Activated CD4-positive, alpha-beta T cell treated with anti-CD3 and anti-CD28 coated beads for 36 hours (primary cell): ENCODE results near the gene GNAS-AS1. TPM values are rescaled to one million over a fixed set of nuclear protein-coding genes. Genes with fewer than 3 reads are reported as not detected.
A peak's percentile ranks its signal among the peaks of the same experiment; 100 is the strongest.

ENCODE experiments used
- ATAC-seq: fragments of 200-7000 bp; cut with Tn5 transposase; one replicate; pipeline ENCODE4 v1.10.0; 2021; ENCODE audit warnings: mild to moderate bottlenecking, moderate library complexity
- CTCF ChIA-PET: fragments of 350-600 bp; sonication (Branson Sonifier 250); formaldehyde crosslinking; loops from one replicate; lab custom pipeline; 2021; ENCODE audit warnings: antibody characterized with exemption; lab: Charles Lee
- POLR2A ChIA-PET: fragments of 350-600 bp; sonication (Branson Sonifier 250); formaldehyde crosslinking; loops from one replicate; lab custom pipeline; 2021; ENCODE audit warnings: antibody characterized with exemption, inconsistent platforms; lab: Charles Lee
- DNase-seq: peaks from one replicate; pipeline ENCODE4 v3.0.0-alpha.2; 2020
- H3K27ac Mint-ChIP-seq: one replicate; pipeline ENCODE4 v1.8.0; 2021; ENCODE audit warnings: mixed read lengths
- H3K27me3 Mint-ChIP-seq: one replicate; pipeline ENCODE4 v1.8.0; 2021; ENCODE audit warnings: mixed read lengths
- H3K36me3 Mint-ChIP-seq: one replicate; pipeline ENCODE4 v1.8.0; 2021; ENCODE audit warnings: low read depth, mixed read lengths
- H3K4me1 Mint-ChIP-seq: one replicate; pipeline ENCODE4 v1.8.0; 2021; ENCODE audit warnings: mixed read lengths
- H3K4me3 Mint-ChIP-seq: one replicate; pipeline ENCODE4 v1.8.0; 2021; ENCODE audit warnings: mild to moderate bottlenecking, moderate library complexity, mixed read lengths
- H3K9me3 Mint-ChIP-seq: one replicate; pipeline ENCODE4 v1.8.0; 2021; ENCODE audit warnings: low read depth, mixed read lengths
- intact Hi-C, 2 experiments: fragments of 100-400 bp; cut with DNase I in 1 of 2; cut with micrococcal nuclease in 1 of 2; formaldehyde crosslinking; loops; one replicate each; pipeline versions ENCODE4 v1.14.2 to v1.15.1; 2022 to 2024; cut with DNase I, micrococcal nuclease
- total RNA-seq, 2 experiments: library from RNA; stranded (reverse); gene quantifications; one replicate each; pipeline ENCODE4 v1.2.3, GENCODE V29; 2021

The GNAS-AS1 gene
- total RNA-seq, 2 experiments from 2014 or later: 1.1 to 1.9 TPM

DNA sequence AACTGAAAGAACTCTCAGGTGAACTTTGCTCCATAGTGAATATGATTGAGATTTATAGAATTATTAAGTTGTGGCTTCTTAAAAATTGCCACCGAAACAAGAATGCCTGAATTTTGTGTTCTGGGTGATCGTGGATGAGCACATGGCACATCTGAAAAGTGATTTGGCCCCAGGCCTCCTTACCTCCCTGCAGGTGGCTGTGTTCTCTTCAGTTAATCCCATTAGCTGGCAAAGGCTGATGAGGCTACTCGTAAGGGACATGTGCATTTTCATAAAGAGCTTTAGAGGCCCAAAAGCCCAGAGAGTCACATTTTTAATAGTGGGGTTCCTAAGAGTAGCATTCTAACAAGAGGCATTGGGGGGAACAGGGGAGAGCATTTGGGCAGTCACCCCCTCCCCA lies 24.4 kb upstream of the GNAS-AS1 start:
- Mint-ChIP-seq H3K27ac (no peak overlapping the region), H3K36me3 (no peaks in the 10 kb centered on the region), H3K9me3 (no peaks in the 10 kb centered on the region), H3K27me3 (no peaks in the 10 kb centered on the region), H3K4me3 (no peak overlapping the region), H3K4me1 (peaks cover 31% of the 10 kb centered on the region)
- DNase-seq (no peak), ATAC-seq (no peak)
- CTCF ChIA-PET: interaction anchor here (0.6 to 1.1 kb wide), 3 partner anchors 85 to 334 kb away, joined by 3 read pairs; no protein-coding TSS in a partner anchor
- intact Hi-C loops: no loop called here
- POLR2A ChIA-PET: interaction anchor here (0.6 kb wide), 1 partner anchor 380 kb away, joined by 3 read pairs; no protein-coding TSS in a partner anchor

DNA sequence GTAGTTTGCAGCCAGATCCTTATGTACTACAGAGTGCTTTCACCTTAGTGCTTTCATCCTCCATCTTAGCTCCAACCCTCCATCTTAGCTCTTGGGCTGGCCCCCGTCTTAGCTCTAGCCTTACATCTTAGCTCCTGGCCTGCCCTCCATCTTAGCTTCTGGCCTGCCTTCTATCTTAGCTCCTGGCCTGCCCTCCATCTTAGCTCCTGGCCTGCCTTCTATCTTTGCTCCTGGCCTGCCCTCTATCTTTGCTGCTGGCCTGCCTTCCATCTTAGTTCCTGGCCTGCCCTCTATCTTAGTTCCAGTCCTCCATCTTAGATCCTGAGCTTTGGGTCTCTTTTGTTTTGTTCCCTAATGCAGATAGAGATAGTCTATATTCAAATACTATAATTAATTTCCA lies 23.8 kb upstream of the GNAS-AS1 start:
- ChIA-PET CTCF (interaction anchor here (0.6 to 1.1 kb wide), 3 partner anchors 85 to 334 kb away, joined by 3 read pairs; no protein-coding TSS in a partner anchor), POLR2A (interaction anchor here (0.6 to 1.0 kb wide), 3 partner anchors 108 to 381 kb away, joined by 3 to 4 read pairs (median 4); no protein-coding TSS in a partner anchor)
- H3K4me1 Mint-ChIP-seq: peaks cover 33% of the 10 kb centered on the region
- intact Hi-C loops: loop anchor here (5.0 kb wide), 3 partner anchors 203 to 528 kb away; no protein-coding TSS in a partner anchor
- ATAC-seq (peak; percentile 16), DNase-seq (no peak)
- H3K9me3 Mint-ChIP-seq: no peaks in the 10 kb centered on the region
- H3K27ac Mint-ChIP-seq: no peak overlapping the region
- no peak overlapping the region for H3K4me3 Mint-ChIP-seq
- no peaks in the 10 kb centered on the region for H3K27me3 Mint-ChIP-seq
- H3K36me3 Mint-ChIP-seq: no peaks in the 10 kb centered on the region

DNA sequence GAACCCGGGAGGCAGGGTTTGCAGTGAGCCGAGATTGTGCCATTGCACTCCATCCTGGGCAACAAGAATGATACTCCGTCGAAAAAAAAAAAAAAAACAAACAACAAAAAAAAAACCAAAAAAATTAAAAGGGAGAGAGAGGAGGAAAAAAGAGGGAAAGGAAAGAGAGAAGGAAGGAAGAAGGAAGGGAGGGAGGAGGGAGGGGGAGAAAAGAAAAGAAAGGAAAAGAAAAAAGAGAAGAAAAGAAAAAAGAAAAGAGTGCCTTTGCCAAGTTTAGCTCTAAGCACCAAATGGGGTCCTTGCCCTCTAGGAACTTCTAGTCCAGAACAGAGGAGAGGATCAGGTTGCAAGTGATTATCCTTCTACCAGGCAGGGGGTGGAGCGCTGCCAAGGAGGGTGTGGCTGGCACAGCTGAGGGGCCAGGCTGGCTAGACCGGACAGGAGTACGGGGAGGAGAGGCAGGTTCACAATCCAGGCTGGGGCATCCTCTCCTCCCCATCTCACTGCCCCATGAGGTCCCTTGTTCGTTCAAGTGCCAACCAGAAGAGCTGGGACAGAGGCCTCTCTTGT lies 20.9 kb upstream of the GNAS-AS1 start:
- Mint-ChIP-seq H3K4me3 (no peak overlapping the region), H3K36me3 (no peaks in the 10 kb centered on the region), H3K9me3 (no peaks in the 10 kb centered on the region), H3K27me3 (no peaks in the 10 kb centered on the region), H3K27ac (no peak overlapping the region), H3K4me1 (peaks cover 11% of the 10 kb centered on the region)
- intact Hi-C loops: loop anchor here (5.0 kb wide), 3 partner anchors 206 to 531 kb away; no protein-coding TSS in a partner anchor
- CTCF ChIA-PET: interaction anchor here (0.5 to 2.4 kb wide), 3 partner anchors 8 to 382 kb away, joined by 3 to 17 read pairs (median 8); no protein-coding TSS in a partner anchor
- POLR2A ChIA-PET: no interaction called here
- ATAC-seq (no peak), DNase-seq (no peak)

DNA sequence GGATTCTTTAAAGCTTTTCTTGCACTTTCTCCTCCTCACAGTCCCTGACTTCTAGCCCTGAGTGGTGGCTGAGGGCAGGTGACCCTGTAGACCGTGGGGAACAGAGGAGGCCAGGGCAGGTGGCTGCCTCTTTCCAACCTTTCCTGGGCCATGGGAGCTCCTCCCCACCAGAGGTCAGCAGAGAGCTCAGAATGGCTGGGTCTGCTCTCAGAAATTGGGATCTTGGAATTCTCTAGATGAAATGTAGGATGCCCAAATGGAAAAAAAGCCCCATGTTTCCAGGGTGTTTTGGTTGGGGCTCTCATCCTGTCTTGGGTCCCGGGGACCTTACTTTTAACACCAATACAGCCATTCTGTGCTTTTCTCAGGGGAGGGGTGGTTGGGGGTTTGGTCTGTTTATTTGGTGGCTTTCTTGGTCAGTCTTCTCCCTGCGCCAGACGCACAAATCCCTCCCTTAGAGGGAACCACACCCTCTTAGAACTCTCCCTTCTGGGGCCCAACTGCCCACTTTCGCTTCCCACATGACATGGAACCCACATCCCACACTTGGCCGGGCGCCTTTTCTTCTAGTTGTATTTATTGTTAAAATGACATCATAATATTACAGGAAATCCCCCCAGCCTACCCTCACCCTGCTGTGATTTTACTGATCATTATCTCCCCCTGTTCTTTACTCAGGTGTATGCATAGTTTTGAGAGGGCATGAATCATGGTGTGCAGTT lies 19.8 kb upstream of the GNAS-AS1 start:
- POLR2A ChIA-PET: no interaction called here
- peaks cover 11% of the 10 kb centered on the region for H3K4me1 Mint-ChIP-seq
- peak; percentile 75 for ATAC-seq
- intact Hi-C loops: loop anchor here (1.0 to 5.0 kb wide), 5 partner anchors 207 to 533 kb away; no protein-coding TSS in a partner anchor
- no peaks in the 10 kb centered on the region for H3K36me3 Mint-ChIP-seq
- no peak overlapping the region for H3K4me3 Mint-ChIP-seq
- H3K9me3 Mint-ChIP-seq: no peaks in the 10 kb centered on the region
- H3K27ac Mint-ChIP-seq: peak overlapping the region; percentile 27
- CTCF ChIA-PET: interaction anchor here (0.6 to 2.4 kb wide), 22 partner anchors 9 to 625 kb away, joined by 3 to 17 read pairs (median 4); no protein-coding TSS in a partner anchor
- DNase-seq: peak; percentile 73
- no peaks in the 10 kb centered on the region for H3K27me3 Mint-ChIP-seq

DNA sequence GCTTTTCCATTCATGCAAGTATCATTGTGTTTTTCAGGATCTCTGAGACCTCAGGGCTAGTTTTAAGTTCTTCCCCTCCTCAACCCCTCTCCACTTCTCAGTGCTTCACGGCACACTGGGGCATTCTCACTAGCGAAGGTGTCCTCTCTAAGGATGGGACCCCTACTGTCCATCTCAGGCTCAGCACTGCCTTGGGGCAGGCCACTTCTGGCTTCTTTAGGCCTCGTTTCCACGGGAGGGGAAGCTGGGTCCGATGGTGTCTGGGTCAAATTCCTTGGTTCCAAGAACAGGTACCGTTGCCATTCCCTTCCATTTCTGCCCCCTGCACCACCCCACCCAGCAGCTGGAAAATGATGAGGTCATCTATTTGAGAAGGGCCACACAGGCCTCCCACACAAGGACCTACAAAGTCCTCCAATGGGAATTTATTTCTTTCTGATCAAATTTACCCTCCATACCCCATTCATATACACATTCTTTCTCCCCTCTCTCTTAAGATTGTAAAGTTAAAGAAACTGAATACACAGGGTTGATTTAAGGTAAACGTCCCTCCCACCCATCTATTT lies 19.0 kb upstream of the GNAS-AS1 start:
- intact Hi-C loops: loop anchor here (1.0 to 10.0 kb wide), 7 partner anchors 208 to 628 kb away; no protein-coding TSS in a partner anchor
- H3K4me3 Mint-ChIP-seq: no peak overlapping the region
- peak overlapping the region; percentile 27 for H3K27ac Mint-ChIP-seq
- no peaks in the 10 kb centered on the region for H3K36me3 Mint-ChIP-seq
- POLR2A ChIA-PET: no interaction called here
- H3K4me1 Mint-ChIP-seq: peaks cover 11% of the 10 kb centered on the region
- no peaks in the 10 kb centered on the region for H3K9me3 Mint-ChIP-seq
- H3K27me3 Mint-ChIP-seq: no peaks in the 10 kb centered on the region
- ATAC-seq (no peak), DNase-seq (no peak)
- CTCF ChIA-PET: interaction anchor here (0.6 to 2.4 kb wide), 22 partner anchors 10 to 626 kb away, joined by 3 to 17 read pairs (median 4); no protein-coding TSS in a partner anchor

DNA sequence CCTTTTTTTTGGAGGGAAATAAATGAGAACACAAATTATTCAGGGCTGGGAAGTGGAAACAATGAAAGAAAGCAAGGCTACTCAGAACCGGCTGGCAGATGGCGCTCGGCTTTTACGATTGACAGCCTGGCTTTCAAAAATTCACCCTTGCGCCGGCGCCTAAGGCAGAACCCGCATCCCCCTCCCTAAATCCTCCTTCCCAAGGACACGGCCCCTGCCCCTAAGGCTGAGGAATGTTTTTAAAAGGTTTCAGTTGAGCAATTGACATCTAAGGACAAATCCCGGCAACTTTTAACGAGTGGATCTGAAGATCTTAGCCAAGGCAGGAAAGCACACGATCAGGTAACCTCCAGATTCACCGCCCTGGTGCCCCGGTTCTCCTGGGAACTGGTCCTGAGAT lies 18.1 kb upstream of the GNAS-AS1 start:
- DNase-seq: peak; percentile 19

DNA sequence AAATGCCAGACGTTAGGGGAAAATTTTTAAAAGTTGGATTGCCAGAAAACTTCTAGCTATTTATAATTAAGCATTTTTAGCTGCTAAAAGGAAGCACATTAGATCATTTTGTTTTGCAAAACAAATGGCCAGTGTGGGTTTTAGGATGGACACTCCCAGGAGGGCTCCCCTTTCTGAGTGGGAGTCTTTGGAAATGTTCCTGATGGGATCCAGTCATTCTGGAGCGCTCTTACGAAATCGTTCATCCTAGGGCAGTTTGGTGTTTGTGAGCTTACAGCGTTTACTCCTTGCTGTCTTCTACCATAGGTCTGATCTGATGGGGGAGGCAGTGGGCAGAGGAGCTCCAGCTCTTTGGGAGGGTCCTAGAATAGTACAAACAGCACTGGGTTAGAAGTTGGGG lies 16.5 kb upstream of the GNAS-AS1 start:
- H3K4me1 Mint-ChIP-seq: peaks cover 11% of the 10 kb centered on the region
- no peak overlapping the region for H3K4me3 Mint-ChIP-seq
- intact Hi-C loops: loop anchor here (5.0 to 10.0 kb wide), 2 partner anchors 628 to 630 kb away; no protein-coding TSS in a partner anchor
- POLR2A ChIA-PET: interaction anchor here (0.6 kb wide), 2 partner anchors 12 to 64 kb away, joined by 3 read pairs; no protein-coding TSS in a partner anchor
- H3K9me3 Mint-ChIP-seq: no peaks in the 10 kb centered on the region
- no peak for ATAC-seq
- DNase-seq: no peak
- no peaks in the 10 kb centered on the region for H3K36me3 Mint-ChIP-seq
- CTCF ChIA-PET: interaction anchor here (0.6 to 2.0 kb wide), 13 partner anchors 9 to 538 kb away, joined by 3 to 8 read pairs (median 3); no protein-coding TSS in a partner anchor
- H3K27ac Mint-ChIP-seq: no peak overlapping the region
- H3K27me3 Mint-ChIP-seq: peaks cover 3% of the 10 kb centered on the region

More for the DNA sequence above, 18.1 kb upstream of the GNAS-AS1 start:
- H3K4me1 Mint-ChIP-seq: peaks cover 11% of the 10 kb centered on the region
- no peaks in the 10 kb centered on the region for H3K9me3 Mint-ChIP-seq
- H3K27me3 Mint-ChIP-seq: no peaks in the 10 kb centered on the region
- ChIA-PET POLR2A (no interaction called here), CTCF (interaction anchor here (2.2 kb wide), 1 partner anchor 339 kb away, joined by 14 read pairs; no protein-coding TSS in a partner anchor)
- H3K27ac Mint-ChIP-seq: no peak overlapping the region
- no peak overlapping the region for H3K4me3 Mint-ChIP-seq
- H3K36me3 Mint-ChIP-seq: no peaks in the 10 kb centered on the region
- ATAC-seq: no peak
- intact Hi-C loops: loop anchor here (5.0 to 10.0 kb wide), 2 partner anchors 626 to 629 kb away; no protein-coding TSS in a partner anchor

DNA sequence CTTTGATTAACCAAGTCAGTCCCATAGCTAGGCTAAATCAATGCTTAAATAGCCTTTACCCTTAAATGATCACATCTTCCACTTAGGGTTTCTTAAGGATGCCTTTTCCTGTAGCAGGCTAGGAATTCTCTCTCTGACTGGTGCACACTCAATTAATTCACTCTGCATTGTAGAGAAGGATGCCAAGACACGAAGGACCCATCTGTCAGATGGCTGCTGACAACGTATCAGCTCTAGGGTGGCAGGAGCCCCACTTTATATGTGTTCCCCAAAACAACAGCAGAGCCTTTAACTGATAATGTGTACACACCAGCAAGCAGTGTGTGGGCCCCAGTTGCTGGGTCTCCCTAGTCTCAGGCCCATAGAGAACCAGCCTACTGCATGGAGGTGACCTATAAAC lies 15.1 kb upstream of the GNAS-AS1 start:
- ChIA-PET POLR2A (no interaction called here), CTCF (interaction anchor here (0.6 kb wide), 1 partner anchor 15 kb away, joined by 3 read pairs; the partner anchor contains the start of gene GNAS-AS1)
- intact Hi-C loops: loop anchor here (5.0 to 10.0 kb wide), 2 partner anchors 629 to 631 kb away; no protein-coding TSS in a partner anchor
- ATAC-seq (no peak), DNase-seq (no peak)
- H3K4me3 Mint-ChIP-seq: no peak overlapping the region
- no peaks in the 10 kb centered on the region for H3K9me3 Mint-ChIP-seq
- no peaks in the 10 kb centered on the region for H3K36me3 Mint-ChIP-seq
- H3K4me1 Mint-ChIP-seq: peaks cover 9% of the 10 kb centered on the region
- no peak overlapping the region for H3K27ac Mint-ChIP-seq
- peaks cover 6% of the 10 kb centered on the region for H3K27me3 Mint-ChIP-seq

DNA sequence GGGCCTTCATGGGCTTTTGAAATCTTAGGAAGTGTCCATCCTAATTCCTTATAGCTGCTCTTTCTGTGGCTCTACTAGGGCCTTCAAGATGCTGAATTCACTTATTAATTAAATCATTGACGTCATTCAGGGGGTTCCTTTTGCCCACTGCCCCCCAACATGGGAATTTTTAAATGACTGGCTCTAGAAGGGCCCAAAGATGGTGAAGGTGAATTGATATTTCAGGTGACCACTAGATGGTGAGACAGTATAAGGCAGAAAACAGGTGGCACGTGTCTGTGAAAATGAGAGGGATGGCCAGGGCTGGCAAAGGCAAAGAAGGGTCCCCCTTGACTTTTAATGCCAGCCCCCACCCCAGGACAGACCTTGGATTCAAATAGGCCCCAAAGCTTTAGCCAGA lies 13.6 kb upstream of the GNAS-AS1 start:
- H3K4me1 Mint-ChIP-seq: no peaks in the 10 kb centered on the region
- H3K27ac Mint-ChIP-seq: no peak overlapping the region
- H3K9me3 Mint-ChIP-seq: no peaks in the 10 kb centered on the region
- ATAC-seq (no peak), DNase-seq (no peak)
- ChIA-PET POLR2A (no interaction called here), CTCF (interaction anchor here (0.6 to 1.2 kb wide), 3 partner anchors 9 to 334 kb away, joined by 3 read pairs; no protein-coding TSS in a partner anchor)
- peaks cover 8% of the 10 kb centered on the region for H3K27me3 Mint-ChIP-seq
- H3K4me3 Mint-ChIP-seq: no peak overlapping the region
- intact Hi-C loops: loop anchor here in 1 of 2 experiments (10.0 kb wide), 1 partner anchor 630 kb away; no protein-coding TSS in a partner anchor
- no peaks in the 10 kb centered on the region for H3K36me3 Mint-ChIP-seq

DNA sequence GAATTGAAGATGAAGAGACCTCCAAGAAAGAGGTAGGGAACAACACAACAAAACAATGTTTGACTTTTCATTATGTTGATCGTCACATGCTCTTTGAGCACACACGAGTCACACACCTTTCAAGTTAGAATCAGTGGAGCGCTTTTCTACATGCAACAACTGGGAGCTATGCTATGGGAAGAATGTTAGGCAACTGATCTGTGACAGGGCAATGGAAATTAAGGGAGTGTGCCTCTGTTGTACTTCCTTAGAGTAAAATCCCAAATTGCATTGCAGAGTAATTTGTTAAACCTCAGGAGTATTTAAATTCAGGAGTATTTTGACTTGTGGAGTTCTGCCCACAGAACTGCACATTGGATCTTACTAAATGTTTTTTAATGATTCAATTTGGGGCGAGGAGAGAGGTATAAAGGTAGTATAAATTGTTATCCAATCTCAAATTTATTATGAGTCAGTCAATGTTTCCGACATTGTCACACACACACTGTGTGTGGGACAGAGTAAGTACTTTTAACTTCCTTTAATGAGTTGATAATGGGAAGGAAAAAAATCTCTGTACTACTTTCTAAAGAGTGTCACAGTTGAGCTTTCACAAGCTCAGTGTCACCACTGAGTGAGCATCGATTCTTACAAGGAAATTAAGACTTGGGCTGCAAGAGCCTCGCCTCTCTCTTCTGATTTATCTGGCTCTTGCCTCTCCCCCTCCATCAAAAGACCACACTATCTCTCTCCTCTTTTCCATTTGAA lies 12.5 kb upstream of the GNAS-AS1 start:
- Mint-ChIP-seq H3K9me3 (no peaks in the 10 kb centered on the region), H3K36me3 (no peaks in the 10 kb centered on the region), H3K27ac (no peak overlapping the region), H3K4me1 (no peaks in the 10 kb centered on the region), H3K4me3 (no peak overlapping the region), H3K27me3 (peaks cover 10% of the 10 kb centered on the region)
- intact Hi-C loops: loop anchor here in 1 of 2 experiments (10.0 kb wide), 1 partner anchor 632 kb away; no protein-coding TSS in a partner anchor
- no peak for ATAC-seq
- no peak for DNase-seq
- POLR2A ChIA-PET: no interaction called here
- CTCF ChIA-PET: interaction anchor here (0.6 to 1.2 kb wide), 6 partner anchors 10 to 489 kb away, joined by 3 to 4 read pairs (median 3); no protein-coding TSS in a partner anchor
